RPMI7951 (cell line): Measurements from ENCODE around the gene THEMIS. TPM values are rescaled to one million over a fixed set of nuclear protein-coding genes. Genes with fewer than 3 reads are reported as not detected.
"Not testable (repeated sequence)": the region's sequence is repeated elsewhere in the genome, so short reads cannot be mapped to it uniquely, and the experiment has no call there.

Source experiments
- DNase-seq: peaks from one replicate; pipeline ENCODE4 v3.0.0-alpha.2; 2012; ENCODE audit warnings: low read depth
- total RNA-seq: library from RNA; depleted of rRNA; stranded (reverse); fragments of >200 nt; shearing (Covaris generic); gene quantifications from 2 replicates; pipeline ENCODE4 v1.2.3, GENCODE V29; 2014

Gene THEMIS
- total RNA-seq, 1 experiment from 2014 or later: not detected

DNA sequence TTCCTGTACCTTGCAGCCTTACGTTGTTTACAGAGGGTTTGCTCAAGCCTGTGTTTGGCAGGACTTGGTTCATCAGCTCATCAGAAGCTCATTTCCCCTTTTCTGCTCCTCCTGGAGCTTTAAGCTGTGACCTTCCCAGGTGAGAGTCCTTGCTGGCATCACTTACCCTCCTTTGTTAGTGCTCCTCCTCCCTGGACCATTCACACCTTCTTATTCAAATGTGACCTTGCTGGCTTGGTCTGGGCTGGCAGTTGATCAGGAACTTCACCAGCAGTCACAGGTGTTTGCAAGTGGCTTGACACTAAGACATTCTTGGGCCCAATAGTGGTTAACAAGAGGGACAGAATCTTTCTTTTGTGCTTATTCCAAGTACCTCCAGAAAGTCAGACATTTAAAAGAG is 175.0 kb downstream of the THEMIS start:
- no peak for DNase-seq

- DNase-seq: no peak
These were observed 182.2 kb downstream of the THEMIS start for GRCh38 chr6:127718694-127719093.

DNA sequence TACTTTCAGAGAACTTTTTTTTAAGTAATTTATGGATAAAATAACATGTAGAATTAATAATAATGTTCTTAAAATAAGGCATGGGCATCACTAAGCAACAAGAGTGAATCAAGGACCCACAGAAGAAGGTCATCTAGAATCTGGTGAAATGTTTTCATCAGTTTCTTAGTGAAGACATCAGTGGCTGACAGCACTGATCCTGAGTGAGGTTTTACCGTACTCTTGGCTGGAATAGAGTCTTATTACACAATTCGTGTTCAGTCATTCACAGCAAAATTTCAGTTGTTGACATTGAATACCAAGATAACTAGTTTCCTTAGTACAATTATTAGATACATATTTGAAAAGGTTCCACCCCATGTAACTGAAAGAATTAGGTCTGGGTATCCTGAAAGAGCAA is 183.5 kb downstream of the THEMIS start:
- DNase-seq: no peak

GRCh38 chr6:127716465-127716864 is 184.4 kb downstream of the THEMIS start:
- DNase-seq: no peak

GRCh38 chr6:127710668-127711067 is 190.2 kb downstream of the THEMIS start:
- no peak for DNase-seq

DNA sequence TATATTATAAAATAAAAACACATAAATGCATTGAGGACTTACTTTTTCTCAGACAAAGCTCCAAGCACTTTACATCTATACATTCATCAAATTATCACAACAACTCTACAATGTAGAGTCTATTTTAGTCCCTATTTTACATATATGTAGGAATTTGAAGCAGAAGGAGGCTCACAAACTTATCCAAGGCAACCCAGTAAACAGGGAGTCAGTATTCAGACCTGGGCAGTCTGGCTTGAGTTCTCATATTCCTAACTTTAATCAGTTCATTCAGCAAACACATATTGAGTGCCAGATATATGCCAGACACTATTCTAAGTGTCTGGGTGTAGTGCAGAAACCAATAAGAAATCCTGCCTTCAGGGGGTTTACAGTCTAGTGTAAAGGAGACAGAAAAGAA is 194.6 kb downstream of the THEMIS start:
- no peak for DNase-seq

DNA sequence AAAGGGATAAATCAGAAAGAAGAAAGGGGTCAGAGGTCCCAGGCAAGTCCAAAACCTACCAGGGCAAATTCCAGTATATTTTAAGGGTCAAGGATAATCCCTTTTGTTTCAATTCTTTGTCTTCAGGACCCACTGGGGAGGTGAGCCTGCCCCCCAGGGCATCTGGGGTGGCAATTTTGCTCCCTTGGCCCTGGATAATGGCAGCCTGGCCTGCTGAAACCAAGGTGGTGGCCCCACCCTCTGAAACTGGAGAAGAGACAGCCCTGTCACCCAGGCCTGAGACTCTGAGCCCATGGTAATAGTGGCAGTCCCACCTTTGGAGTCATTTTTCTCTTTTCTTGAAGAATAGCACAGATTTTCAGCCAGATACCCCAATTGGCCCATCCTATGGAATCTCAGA is 205.8 kb downstream of the THEMIS start:
- DNase-seq: no peak

GRCh38 chr6:127691146-127691545 is 209.7 kb downstream of the THEMIS start:
- DNase-seq: no peak

GRCh38 chr6:127690588-127690987 is 210.3 kb downstream of the THEMIS start:
- DNase-seq: no peak

DNA sequence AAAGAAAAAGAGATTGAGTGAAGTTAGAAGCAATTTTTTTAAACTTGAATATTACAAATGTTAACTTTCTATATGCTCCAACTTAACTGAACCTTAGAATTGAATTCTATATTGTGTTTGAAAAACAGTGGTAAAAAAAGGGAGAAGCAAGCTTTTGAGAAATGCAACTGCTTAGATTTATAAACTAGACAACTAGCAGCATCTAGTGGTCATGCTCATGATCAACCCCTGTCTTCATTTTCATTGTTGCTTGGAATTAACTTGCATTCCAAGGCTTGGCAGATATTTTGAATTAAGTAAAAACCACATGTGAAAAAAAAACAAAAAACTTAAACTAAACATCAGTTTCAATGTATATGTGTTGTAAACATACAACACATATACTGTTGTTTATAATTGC is 210.8 kb downstream of the THEMIS start:
- DNase-seq: peak; percentile 13

DNA sequence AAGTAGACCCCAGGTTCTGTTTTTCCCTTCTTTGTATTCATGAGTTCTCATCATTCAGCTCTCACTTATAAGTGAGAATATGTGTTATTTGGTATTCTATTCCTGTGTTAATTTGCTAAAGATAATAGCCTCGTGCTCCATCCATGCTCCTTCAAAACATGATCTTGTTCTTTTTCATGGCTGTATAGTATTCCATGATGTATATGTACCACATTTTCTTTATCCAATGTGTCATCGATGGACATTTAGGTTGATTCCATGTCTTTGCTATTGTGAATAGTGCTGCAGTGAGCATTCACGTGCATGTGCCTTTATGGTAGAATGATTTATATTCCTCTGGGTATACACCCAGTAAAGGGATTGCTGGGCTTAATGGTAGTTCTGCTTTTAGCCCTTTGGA is 213.4 kb downstream of the THEMIS start:
- not testable (repeated sequence) for DNase-seq

GRCh38 chr6:127686084-127686483 is 214.8 kb downstream of the THEMIS start:
- DNase-seq: no peak

DNA sequence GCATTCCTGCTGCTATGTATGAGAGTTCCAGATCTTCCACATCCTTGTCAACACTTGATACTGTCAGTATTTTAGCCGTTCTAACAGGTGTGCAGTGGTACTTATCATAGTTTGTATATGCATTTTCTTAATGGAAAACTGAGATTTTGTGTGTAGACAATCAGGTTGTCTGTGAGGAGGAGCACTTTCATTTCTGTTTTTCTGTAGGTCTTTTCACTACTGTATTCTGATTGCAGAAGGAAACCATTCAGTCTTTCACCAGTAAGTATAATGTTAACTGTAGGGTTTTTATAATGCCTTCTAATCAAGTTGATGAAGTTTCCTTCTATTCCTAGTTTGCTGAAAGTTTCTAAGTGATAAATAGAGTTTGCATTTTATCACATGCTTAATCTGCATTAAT is 216.4 kb downstream of the THEMIS start:
- no peak for DNase-seq
